ENCODE data around the gene LRRC56.

DNA sequence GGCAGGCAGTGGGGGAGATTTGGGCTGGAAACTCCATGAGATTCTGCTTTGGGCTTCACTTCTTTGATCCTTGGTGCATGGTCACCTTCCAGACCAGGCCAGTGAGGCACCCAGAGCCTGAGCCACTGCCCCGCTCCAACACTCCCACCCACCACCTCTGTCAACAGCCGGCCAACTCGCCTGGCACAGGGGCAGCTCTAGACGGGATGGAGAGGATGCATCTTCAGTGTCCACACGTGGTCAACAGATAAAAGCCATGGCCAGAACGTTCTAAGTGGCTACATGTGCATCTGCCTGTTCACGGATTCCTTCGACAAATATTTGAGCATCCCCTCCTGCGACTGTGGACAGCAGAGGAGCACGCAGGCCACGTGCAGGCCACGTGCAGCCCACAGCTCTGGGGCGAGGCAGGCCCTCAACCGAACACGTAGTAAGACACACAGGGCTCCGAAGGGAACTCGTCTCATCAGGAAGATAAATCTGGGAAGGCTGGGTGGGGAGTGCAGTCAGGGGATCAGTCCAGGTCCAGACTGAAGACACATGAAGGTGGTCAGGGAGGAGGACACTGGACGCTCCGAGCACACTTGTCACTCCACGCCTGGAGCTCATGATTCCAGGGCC lies 1.2 kb downstream of the LRRC56 start:
- TF ChIP-seq, protein P1, sequence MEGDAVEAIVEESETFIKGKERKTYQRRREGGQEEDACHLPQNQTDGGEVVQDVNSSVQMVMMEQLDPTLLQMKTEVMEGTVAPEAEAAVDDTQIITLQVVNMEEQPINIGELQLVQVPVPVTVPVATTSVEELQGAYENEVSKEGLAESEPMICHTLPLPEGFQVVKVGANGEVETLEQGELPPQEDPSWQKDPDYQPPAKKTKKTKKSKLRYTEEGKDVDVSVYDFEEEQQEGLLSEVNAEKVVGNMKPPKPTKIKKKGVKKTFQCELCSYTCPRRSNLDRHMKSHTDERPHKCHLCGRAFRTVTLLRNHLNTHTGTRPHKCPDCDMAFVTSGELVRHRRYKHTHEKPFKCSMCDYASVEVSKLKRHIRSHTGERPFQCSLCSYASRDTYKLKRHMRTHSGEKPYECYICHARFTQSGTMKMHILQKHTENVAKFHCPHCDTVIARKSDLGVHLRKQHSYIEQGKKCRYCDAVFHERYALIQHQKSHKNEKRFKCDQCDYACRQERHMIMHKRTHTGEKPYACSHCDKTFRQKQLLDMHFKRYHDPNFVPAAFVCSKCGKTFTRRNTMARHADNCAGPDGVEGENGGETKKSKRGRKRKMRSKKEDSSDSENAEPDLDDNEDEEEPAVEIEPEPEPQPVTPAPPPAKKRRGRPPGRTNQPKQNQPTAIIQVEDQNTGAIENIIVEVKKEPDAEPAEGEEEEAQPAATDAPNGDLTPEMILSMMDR (IDR thresholded peaks at IDR 0.05), result no peak
- no peak for TF ChIP-seq POLR2A (IDR thresholded peaks at IDR 0.05)

Data from gastroesophageal sphincter (tissue), 3 donors.